GM21529 (cell line): ENCODE data around the gene AQP12A.

Source experiments
- ATAC-seq: cut with Tn5 transposase; IDR thresholded peaks from one replicate; pipeline ENCODE4 v1.9.1; 2021; ENCODE audit not compliant: unreplicated experiment

Gene AQP12A

DNA sequence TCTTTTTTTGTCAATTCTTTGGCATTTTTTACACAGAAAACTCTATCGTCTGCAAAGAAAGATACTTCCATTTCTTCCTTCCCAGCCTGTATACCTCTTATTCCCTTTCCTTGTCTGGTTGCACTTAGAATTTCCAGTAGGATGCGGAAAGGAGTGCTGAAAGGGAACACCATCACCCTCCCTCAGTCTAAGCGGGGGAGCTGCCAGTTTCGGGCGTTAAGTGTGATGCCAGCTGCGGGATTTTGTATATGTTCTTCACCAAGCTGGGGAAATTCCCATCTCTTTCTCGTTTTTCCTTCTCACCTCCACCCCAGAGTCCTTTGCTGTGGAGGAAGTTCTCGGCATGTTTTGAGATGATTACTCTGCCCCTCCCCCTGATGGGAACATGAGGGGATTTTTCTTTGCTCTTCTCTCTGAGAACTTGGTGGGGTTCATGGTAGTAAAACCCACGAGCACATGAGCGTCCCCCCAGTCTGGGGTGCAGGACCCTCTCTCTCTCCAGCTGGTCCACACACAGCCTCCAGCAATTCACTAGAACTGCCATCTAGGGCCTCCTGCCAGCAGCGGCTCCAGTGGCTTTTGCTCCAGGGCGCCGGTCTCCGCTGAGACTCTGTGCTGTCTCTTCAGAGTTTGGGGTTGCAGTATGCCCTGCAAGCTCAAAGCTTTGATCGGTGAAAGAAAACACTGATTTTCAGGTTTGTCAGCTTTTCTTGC, 15.5 kb downstream of the AQP12A start:
- ATAC-seq: no peak

DNA sequence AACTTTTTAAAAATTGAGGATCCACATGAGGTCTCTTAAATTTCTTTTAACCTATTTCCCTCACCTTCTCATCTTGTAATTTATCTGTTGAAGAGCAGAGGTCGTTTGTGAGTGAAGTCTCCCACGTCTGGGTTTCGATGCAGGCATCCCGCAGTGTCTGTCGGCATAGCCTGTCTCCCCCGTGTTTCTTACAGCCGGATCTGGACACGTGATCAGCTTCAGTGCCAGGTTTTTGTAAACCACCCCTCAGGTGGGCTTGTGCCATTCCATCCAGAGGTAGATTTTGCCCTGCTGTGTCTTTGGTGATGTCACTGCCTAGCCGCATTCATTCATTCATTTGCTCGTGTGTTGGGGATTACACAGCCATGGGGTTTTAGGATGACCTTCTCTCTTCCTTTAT, 16.2 kb downstream of the AQP12A start:
- ATAC-seq: no peak

DNA sequence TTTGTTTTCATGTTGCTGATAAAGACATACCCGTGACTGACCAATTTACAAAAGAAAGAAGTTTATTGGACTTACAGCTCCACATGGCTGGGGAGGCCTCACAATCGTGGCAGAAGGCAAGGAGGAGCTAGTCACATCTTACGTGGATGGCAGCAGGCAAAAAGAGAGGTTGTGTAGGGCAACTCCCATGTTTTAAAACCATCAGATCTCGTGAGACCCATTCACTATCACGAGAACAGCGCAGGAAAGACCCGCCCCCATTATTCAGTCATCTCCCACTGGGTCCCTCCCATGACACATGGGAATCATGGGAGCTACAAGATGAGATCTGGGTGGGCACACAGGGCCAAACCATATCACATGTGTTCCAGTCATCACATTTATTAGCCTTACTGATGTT, 16.8 kb downstream of the AQP12A start:
- ATAC-seq: no peak

DNA sequence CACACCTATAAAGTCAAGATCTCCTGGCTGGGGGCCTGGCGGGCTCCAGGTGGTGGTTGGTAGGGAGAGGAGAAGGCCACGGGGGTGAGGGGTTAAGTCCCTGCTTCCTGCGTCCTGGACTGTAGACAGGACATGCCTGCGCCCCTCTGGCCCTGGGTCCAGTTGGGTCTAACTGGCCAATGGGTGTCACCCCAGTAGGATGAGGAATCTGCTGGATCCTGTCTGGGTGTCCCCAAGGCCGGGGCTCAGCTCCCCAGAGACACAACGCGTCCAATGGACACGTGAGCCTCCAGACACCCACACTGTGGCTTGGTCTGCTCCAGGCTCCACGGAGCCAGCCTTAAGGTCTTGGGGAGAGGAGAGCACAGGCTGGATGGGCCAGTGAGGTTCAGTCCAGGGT, 19.6 kb downstream of the AQP12A start:
- no peak for ATAC-seq

DNA sequence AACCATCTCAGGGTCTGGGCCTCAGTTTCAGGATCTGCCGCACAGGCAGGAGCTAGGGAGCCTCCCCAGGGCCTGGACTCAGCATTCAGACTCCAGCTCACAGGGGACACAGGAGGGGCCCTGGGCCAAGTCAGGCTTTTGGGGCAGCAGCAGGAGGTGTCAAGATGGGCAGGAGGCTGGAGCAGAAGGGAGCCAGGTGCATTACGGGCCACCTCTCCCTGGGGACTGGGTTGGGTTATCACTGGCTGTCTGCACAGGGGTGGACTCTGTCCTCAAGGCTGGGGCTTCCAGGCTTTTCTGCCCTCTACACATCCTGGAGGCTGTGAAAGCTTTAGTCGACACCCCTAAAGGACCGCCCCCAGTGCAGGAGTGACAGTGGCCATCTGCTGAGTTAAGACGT, 20.0 kb downstream of the AQP12A start:
- no peak for ATAC-seq

DNA sequence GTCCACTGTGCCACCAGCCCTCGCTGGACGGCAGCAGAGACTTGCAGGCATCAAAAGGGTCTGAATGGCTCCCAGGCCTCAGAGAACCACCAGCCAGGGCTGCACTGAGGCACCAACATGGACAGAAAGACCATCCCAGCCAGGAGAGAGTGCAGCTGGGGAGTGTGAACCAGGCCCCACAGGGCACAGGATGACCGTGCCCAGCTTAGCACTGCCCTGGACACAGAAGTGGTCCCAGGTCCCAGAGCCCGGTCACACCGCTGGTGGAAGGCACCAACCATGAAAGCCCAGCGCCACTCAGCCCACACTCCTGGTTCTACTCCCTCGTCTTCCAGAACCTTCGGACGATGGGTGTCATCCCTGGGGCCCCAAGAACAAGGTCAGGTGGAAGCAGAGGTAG, 20.5 kb downstream of the AQP12A start:
- no peak for ATAC-seq

DNA sequence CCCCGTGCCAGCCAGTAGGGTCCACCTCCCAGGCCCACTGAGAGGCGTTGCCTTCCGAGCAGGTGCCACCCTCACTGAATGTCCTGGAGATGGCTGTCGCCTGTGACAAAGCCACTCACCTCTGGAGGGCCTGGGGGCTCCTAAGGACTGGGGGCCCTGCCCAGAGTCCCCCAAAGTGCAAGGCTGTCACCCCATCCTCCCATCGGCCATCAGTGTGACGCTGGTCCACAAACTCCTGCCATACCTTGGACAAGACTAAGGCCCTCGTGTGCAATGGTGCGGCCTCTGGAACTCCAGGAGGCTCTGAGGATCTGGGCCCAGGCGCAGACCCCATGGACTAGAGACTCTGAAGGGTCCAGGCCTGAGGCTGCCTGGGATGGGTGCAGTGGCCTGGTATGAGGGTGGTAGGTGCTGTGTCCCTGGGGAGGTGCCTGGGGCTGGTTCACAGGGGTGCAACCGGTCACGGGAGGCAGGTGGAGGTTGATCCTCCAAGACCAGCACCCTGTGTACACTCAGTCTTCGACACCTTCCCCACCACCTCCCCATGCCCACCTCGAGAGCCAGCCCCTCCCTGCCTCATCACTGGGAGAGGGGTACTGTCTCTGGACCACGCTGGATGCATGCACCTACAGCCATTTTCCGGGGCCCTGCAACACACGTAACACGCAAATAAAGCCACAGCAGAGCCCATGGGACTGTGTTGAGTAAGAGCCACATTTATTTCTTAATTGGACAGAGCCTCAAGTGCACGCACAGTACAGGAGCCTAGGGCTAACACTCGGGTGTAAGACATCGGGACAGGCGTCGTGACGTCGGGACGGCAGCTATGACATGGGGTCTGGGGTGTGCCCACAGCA, 21.6 kb downstream of the AQP12A start:
- no peak for ATAC-seq

DNA sequence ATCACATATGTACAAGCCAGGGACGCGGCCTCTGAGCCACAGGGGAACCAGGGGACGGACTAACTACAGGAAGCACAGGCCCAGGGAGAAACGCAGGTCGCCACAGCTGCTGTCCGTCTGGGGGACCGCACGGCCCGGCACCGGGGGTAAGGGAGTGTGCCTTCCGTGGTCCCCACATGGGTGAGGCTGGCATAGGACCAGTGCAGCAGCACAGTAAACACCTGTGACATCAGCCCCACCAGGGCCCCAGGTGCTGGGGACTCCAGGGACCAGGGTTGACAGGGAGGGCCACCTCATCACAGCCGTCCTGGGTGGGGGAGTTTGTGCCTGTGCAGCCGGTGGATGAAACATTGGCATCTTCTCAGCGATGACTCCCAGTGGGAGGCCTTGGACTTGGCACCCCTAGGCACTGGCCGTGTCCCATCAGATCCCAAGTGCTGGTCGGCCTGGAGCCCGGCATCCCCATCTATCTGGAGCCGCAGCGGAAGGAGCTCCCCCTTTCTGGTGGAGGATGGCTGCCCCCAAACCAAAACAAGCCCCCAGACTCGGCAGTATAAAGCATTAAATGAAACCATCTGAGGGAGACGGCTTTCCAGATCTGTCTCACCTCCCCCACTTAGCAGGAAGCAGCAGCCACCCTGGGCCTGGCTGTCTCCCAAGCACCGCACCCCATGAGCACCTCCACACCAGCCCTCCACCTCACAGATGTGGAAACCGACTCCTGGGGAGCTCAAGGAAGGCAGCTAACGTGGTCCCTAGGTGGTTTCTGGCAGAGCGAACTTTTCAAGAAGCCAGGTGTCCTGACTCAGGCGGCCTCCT, 22.5 kb downstream of the AQP12A start:
- no peak for ATAC-seq

DNA sequence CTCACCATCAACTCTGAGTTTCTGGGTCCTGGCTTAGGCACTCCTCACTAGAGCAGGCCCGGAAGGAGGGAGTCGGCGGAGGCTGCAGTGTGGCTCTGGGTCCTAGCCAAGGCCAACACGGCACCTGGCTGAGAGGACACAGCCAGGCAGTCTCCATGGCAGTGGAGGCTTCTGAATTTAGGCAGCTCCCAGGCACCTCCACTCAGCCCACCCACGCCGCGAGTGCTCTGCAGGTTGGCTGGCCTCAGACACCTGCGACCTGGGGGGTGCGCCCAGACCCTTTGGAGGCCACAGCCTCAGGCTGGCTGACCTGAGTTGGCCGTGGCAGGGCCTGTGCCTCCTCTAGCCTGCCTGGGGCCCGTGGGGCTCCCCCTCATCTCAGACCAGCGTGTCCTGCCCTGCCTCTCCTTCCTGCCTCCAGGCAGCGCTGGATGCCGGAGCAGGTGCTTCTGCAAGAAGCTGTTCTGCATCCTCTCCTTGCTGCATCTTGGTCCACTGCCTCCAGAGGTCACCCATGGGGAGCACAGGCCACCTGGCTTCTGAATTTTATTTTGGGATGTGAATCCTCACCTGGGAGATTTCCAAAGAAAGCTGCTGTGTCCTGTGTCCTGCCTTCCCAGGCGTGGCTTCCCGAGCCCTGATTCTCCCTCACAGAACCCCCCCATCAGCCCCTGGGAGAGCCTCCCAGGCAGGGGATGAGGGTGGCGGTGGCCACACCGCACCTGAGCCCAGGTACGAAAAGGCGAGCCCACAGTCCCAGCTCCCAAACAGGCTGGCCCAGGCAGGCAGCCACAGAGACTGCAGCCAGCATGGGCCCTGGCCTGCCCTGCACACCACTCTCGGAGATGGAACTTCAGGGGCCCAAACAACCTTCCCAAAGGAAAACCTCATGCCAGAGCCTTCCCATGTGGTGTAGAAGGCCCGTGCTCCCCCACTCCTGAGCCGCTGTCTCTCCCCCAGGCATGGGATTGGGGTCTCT, 23.4 kb downstream of the AQP12A start:
- no peak for ATAC-seq

DNA sequence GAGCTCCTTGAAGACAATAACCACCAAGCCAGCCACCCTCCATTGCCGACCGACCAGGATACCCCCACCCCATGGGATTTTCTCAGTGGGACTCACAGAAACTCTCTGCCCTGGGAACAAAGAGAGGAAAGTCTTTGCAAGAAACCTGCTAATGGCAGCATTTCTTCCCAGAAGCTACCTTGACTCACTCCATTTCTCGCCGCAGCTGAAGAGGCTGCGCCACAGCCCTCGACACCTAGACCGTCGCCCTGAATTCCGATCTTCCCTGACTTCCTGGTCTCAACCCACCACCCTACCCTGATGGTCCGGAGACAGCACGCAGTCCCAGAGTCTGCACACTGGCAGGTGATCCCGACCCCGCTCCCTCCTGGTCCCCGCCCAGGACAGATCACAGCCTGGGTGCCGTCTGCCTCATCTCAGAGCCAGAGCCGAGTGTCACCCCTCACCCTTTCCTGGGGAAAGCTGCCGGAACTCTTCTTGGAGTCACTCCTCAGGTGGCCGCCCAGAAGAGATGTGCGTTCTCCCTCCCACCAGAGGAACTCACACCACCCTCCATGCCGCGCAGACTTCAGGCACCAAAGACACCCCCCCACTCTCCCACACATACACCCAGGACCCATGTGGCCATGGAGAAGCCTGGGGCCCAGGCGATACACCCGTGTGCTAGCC, 24.6 kb downstream of the AQP12A start:
- ATAC-seq: no peak

DNA sequence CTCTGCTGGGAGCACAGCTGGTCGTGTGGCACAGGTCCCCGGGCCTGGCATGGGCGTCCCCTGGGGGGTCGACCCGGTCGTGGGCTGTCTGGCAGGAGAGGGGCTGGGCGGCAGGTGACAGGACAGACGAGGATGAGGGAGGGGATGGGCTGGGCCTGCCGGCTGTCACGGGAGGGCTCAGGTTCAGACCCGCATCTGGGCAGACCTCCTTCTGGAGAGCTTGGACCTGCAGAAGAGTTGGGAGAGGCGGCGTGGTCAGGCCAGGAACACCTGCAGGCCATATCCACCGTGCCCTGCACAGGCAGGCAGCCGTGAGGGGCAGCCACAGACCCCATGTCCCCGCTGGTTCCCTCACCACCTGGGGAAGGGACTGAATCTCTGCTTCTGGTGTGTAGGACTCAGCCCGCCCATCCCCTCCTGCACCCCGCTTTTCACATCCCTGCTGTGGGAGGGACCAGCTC, 25.5 kb downstream of the AQP12A start:
- ATAC-seq: no peak

DNA sequence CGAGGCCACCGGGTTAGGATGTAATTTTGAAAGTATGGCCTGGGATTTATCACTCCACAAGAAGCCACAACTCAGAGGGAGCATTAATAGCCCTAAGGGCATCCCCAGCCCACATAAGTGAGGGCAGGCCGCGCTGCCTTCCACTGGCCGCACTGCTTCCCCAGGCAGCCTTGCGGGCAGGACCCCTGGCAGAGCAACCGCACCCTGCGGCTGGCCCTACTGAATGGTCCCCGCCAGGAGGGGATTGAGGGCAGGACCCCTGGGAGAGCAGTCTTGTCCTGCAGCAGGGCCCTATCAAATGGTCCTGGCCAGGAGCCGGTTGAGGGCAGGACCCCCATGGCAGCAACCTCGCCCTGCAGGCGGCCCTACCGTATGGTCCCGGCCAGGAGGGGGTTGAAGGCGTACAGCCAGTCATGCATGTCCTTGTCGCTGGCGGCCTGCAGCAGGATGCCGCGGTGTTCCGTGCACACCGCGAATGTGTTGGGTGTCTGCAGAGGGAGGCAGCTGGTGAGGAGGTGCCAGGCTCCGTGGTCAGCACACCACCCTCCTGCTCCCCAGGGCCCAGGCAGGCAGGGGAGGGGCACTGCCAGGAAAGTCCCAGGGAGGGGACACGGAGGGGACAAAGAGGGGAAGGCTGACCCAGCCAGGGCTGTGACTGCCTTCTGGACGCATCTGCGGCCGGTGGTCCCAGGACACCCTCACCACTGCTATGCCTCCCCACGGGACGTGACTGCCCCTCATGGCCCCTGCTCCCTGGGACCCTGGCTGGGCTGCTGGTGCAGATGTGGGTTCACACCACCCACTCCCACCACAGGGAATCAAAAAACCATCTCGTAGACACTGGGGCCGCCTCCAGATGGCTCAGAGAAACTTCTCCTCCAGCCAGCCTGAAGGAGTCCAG, 26.3 kb downstream of the AQP12A start:
- no peak for ATAC-seq

DNA sequence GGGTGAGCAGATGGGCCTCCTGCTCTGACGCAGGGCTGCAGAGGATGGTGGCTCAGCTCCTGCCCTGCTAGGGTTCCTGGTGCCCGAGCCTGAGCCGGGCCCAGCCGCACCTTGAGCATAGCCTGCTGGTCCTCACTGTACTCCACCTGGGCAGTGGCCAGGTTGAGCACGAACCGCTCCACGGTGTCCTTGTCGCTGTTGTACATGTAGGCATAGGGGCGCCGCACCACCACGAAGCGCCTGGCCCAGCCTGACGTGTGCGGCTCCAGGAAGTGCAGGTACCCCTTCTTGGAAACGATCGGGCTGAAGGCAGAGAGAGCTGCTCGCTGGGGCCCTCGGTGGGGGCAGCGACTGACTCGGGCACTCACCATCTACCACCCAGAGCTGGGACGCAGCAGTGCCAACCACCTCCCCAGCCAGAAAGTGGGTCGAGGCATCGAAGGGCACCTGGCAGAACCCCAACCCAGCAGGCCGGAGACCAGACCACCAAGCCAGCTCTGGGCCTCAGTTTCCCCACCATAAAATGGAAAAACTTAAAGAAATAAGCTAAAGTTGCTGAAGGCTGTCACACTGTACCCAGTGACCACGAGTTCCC, 27.3 kb downstream of the AQP12A start:
- no peak for ATAC-seq

DNA sequence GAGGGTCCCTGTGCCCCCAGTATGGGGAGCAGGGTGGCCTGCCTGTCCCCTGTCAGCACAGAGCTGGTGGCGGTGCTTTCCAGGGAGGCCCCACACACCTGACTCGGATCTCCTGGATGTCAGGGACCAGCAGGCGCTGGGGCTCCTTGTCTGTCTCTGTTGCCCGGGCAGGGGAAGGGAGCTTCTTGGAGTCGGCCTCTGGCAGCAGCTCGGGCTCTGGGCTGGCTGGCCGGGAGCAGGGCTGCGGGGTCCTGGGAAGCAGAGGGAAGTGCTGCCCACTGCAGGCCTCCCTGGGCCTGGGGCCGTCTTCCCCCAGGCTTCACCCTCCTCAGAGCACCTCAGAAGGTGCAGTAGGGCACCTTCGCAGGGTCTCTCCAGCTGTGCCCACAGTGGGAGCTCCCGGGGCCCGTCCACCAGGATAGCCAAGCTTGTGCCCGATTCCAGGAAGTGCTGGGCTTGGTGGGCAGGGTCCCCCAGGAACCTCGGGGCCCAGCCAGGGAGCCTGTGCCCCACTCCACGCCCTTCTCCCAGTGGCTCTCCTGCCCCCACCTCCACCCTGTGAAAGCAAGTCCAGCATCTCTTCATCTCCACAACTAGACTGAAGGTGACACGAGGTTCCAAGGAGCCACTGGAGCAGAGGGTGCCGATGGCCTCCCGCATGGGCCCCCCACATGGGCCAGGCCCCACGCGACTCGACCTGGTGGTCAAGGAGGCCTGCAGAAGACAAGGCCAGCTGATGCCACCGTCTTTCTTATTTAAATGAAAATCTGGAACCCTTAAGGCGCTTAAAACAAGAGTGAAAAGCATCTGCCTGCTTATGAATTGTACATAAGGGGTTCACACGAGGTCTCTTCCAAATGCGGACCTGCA, 28.2 kb downstream of the AQP12A start:
- ATAC-seq: no peak

DNA sequence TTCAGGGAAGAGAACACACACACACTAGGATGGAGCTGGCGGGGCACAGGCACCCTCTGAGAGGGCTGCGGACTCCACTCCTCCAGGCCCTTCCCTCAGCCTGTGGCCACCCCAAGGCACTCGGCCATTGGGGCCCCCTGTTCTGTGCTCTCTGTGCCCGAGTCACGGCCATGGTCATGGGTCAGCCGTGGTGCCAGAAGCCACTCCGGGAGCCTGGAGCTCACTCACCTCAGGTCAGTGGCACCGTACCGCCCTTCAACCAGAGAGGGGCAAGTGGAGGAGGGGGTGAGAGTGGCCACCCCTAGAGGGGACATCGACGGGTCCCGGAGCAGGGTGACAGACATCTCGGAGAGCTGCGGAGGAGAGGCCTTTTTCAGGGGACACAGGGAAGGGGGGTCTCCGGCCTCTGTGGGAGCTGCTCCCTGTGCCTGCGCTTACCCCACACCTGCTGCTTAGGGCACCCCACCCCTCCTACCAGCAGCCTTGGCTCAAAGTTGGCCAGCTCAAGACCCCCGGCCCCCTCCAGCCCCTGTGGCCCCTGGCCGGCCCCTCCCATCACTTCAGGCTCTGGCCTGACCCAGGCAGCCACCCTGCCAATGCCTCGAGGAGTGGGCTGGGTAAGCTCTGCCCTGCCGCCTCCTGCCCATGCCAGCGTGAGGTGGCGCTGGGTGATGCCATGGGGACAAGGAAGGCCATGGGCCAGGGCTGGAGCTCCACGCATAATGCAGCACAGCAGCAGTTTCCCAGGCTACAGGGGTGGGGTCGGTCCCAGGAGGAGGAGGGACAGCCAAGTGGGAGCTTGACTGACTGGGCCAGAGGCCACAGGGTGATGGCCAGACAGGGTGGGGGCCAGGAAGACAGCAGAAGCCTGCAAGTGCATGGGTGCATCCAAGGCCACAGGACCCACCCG, 29.3 kb downstream of the AQP12A start:
- ATAC-seq: no peak

DNA sequence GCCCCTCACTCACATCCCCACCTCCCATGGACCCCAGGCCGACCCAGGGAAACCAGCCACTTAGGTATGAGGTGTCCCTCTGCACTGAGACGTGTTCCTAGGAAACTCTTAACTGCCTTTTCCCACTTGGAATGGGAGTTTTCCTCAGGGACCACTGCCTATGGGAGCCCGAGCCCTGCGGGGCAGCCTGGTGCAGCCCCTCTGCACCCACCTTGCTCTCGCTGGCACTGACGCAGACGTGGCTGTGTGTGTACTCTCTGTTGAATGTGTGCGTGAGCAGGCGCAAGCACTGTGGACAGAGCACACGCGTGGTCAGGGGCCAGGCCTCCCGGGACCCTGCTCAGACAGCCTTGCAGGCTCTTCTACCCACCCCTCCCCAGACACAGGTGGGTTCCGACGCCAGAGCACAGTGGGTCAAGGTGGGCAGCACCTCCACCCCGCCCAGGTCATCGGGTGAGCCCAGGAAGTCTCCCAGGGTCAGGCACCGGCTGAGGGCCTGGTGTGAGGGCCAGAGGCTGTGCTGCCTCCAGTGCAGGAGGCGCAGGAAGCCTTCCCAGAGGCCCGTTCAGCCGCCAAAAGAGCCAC, 30.0 kb downstream of the AQP12A start:
- no peak for ATAC-seq
